ENCODE measurements around the gene DOCK2.

DNA sequence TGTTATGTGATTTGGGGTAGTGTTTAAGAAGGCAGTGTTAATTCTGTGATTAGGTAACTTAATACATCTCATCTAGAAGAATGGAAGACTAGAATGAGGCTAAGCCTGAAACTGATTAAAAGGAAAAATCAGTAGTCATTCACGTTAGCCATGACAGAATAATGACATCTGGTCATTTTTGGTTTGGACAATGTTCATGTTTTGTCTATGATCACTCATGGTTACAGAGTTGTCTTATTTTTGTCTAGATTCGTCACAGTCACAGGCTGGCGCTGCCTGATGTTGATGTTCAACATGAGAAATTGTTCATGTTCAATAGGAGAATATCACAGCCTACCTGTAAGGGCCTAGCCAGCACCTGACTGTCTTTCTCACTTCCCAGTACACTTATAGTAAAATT is 9.5 kb upstream of the DOCK2 start:
- TF ChIP-seq, protein P1, sequence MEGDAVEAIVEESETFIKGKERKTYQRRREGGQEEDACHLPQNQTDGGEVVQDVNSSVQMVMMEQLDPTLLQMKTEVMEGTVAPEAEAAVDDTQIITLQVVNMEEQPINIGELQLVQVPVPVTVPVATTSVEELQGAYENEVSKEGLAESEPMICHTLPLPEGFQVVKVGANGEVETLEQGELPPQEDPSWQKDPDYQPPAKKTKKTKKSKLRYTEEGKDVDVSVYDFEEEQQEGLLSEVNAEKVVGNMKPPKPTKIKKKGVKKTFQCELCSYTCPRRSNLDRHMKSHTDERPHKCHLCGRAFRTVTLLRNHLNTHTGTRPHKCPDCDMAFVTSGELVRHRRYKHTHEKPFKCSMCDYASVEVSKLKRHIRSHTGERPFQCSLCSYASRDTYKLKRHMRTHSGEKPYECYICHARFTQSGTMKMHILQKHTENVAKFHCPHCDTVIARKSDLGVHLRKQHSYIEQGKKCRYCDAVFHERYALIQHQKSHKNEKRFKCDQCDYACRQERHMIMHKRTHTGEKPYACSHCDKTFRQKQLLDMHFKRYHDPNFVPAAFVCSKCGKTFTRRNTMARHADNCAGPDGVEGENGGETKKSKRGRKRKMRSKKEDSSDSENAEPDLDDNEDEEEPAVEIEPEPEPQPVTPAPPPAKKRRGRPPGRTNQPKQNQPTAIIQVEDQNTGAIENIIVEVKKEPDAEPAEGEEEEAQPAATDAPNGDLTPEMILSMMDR (conservative IDR thresholded peaks at IDR 0.05; ENCODE audit: low read length): no peak
- no peak for TF ChIP-seq EZH2phosphoT487 (IDR thresholded peaks at IDR 0.05; ENCODE audit: borderline replicate concordance)

All from Loucy (cell line).